ENCODE data around the gene CKAP4. TPM values are rescaled to one million over a fixed set of nuclear protein-coding genes. Genes with fewer than 3 reads are reported as not detected.

CKAP4 gene
- total and polyA plus RNA-seq, 9 of the 15 experiments (the other 6 are each of a cell fraction or from before 2014, with no cell fraction given): 0.08 to 0.20 TPM; not detected in 7

GRCh38 chr12:106288494-106289195 is 40.8 kb upstream of the CKAP4 start (continued):
- TF ChIP-seq TCF3 (CRISPR knock-in tag; IDR thresholded peaks at IDR 0.05) (peak; percentile 67), NR4A1 (CRISPR knock-in tag; IDR thresholded peaks at IDR 0.05) (no peak), NR4A1 (tag; IDR thresholded peaks at IDR 0.05) (0 out of 2 replicates have a peak, but pooled peaks have one; percentile 68), ZNF589 (CRISPR knock-in tag; IDR thresholded peaks at IDR 0.05; ENCODE audit: low read depth) (no peak; the same call in 1 of the 2 replicates), CEBPB (tag; IDR thresholded peaks at IDR 0.05) (peak; percentile 46; the same call in 1 of the 2 replicates), HIVEP1 (CRISPR knock-in tag; IDR thresholded peaks at IDR 0.05) (no peak), CREB1 (IDR thresholded peaks at IDR 0.05) (no peak), CREB1 (CRISPR knock-in tag; IDR thresholded peaks at IDR 0.05) (peak; percentile 22; the same call in 1 of the 2 replicates), ZNF311 (CRISPR knock-in tag; IDR thresholded peaks at IDR 0.05) (peak; percentile 74), SREBF2 (CRISPR knock-in tag; IDR thresholded peaks at IDR 0.05) (no peak), KDM1A (IDR thresholded peaks at IDR 0.05) (0 out of 4 replicates have a peak, but pooled peaks of 1 of the 2 experiments have one; percentile 64), ZNF175 (CRISPR knock-in tag; IDR thresholded peaks at IDR 0.05; ENCODE audit: low read depth) (peak; percentile 91), ZNF436 (CRISPR knock-in tag; IDR thresholded peaks at IDR 0.05) (no peak), EP400 (IDR thresholded peaks at IDR 0.05) (peak; percentile 75), PKNOX1 (IDR thresholded peaks at IDR 0.05) (peak; percentile 75), CHD1 (IDR thresholded peaks at IDR 0.05; ENCODE audit: low read length) (no peak), GTF2F1 (IDR thresholded peaks at IDR 0.05; ENCODE audit: low read depth, low read length) (no peak), ZBTB43 (CRISPR knock-in tag; IDR thresholded peaks at IDR 0.05) (no peak), ATF3 (IDR thresholded peaks at IDR 0.05) (peak; percentile 98), ATF3 (CRISPR knock-in tag; conservative IDR thresholded peaks at IDR 0.05) (peak; percentile 66; the same call in 1 of the 2 replicates), MEF2D (tag; conservative IDR thresholded peaks at IDR 0.05; ENCODE audit: low read depth) (peak; percentile 53), NR2C2 (CRISPR knock-in tag; IDR thresholded peaks at IDR 0.05) (no peak), NR2C2 (tag; IDR thresholded peaks at IDR 0.05) (peak; percentile 65), RCOR1 (IDR thresholded peaks at IDR 0.05; ENCODE audit: borderline replicate concordance in 1 of 2, low read depth in 2 of 2, low read length in 2 of 2) (peak in 1 of 2 experiments; percentile 31; a peak in 1 of 4 replicates)

All from K562 (cell line).